HL-60 (cell line): ENCODE data around the gene DTNBP1.

Experiments used
- GABPA ChIP-seq: IDR thresholded peaks from 2 replicates; pipeline ENCODE4 v1.6.1; 2012; ENCODE audit warnings: low read depth
- POLR2AphosphoS5 ChIP-seq: IDR thresholded peaks from 2 replicates; pipeline ENCODE4 v1.6.1; 2012; ENCODE audit warnings: low read depth
- SPI1 ChIP-seq: IDR thresholded peaks from 2 replicates; pipeline ENCODE4 v1.6.1; 2012; ENCODE audit warnings: low read depth, mild to moderate bottlenecking, borderline replicate concordance
- TF ChIP-seq, protein P1 (sequence below): IDR thresholded peaks from one replicate; pipeline ENCODE4 v1.5.1; 2011; ENCODE audit warnings: low read length, control low read depth, inconsistent platforms; ENCODE audit not compliant: insufficient read depth
- TF ChIP-seq, protein P2 (sequence below): IDR thresholded peaks from 2 replicates; pipeline ENCODE4 v1.6.1; 2012; ENCODE audit warnings: low read depth; ENCODE audit not compliant: insufficient replicate concordance

DNA sequence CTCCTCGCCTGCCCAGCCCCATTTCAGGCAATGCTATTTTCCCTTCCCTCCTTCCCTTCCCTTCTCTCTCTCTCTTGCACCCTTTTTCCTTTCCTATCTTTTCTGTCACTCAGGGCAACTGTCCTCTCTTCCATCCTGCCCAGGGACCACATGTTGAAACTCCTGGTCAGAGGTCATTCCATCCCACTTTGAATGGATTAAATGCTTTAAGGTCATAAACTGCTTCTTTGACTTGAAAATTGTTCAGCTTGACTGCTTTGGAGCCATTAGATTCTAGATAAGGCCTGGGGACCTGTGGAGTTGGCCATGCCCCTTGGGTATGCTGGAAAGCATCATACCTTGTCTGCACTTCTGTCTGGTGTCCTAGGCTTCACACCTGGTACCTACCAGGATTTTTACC is 106.1 kb downstream of the DTNBP1 start:
- TF ChIP-seq, protein P1, sequence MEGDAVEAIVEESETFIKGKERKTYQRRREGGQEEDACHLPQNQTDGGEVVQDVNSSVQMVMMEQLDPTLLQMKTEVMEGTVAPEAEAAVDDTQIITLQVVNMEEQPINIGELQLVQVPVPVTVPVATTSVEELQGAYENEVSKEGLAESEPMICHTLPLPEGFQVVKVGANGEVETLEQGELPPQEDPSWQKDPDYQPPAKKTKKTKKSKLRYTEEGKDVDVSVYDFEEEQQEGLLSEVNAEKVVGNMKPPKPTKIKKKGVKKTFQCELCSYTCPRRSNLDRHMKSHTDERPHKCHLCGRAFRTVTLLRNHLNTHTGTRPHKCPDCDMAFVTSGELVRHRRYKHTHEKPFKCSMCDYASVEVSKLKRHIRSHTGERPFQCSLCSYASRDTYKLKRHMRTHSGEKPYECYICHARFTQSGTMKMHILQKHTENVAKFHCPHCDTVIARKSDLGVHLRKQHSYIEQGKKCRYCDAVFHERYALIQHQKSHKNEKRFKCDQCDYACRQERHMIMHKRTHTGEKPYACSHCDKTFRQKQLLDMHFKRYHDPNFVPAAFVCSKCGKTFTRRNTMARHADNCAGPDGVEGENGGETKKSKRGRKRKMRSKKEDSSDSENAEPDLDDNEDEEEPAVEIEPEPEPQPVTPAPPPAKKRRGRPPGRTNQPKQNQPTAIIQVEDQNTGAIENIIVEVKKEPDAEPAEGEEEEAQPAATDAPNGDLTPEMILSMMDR = no peak
- TF ChIP-seq, protein P2, sequence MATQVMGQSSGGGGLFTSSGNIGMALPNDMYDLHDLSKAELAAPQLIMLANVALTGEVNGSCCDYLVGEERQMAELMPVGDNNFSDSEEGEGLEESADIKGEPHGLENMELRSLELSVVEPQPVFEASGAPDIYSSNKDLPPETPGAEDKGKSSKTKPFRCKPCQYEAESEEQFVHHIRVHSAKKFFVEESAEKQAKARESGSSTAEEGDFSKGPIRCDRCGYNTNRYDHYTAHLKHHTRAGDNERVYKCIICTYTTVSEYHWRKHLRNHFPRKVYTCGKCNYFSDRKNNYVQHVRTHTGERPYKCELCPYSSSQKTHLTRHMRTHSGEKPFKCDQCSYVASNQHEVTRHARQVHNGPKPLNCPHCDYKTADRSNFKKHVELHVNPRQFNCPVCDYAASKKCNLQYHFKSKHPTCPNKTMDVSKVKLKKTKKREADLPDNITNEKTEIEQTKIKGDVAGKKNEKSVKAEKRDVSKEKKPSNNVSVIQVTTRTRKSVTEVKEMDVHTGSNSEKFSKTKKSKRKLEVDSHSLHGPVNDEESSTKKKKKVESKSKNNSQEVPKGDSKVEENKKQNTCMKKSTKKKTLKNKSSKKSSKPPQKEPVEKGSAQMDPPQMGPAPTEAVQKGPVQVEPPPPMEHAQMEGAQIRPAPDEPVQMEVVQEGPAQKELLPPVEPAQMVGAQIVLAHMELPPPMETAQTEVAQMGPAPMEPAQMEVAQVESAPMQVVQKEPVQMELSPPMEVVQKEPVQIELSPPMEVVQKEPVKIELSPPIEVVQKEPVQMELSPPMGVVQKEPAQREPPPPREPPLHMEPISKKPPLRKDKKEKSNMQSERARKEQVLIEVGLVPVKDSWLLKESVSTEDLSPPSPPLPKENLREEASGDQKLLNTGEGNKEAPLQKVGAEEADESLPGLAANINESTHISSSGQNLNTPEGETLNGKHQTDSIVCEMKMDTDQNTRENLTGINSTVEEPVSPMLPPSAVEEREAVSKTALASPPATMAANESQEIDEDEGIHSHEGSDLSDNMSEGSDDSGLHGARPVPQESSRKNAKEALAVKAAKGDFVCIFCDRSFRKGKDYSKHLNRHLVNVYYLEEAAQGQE = no peak
- TF ChIP-seq GABPA (no peak), POLR2AphosphoS5 (no peak), SPI1 (no peak)
